Measurements from ENCODE around the gene PDCD1LG2. TPM values are rescaled to one million over a fixed set of nuclear protein-coding genes. Genes with fewer than 3 reads are reported as not detected.

PDCD1LG2 gene
- total RNA-seq, 2 donors from 2014 or later = 1.4 TPM; not detected in 1

DNA sequence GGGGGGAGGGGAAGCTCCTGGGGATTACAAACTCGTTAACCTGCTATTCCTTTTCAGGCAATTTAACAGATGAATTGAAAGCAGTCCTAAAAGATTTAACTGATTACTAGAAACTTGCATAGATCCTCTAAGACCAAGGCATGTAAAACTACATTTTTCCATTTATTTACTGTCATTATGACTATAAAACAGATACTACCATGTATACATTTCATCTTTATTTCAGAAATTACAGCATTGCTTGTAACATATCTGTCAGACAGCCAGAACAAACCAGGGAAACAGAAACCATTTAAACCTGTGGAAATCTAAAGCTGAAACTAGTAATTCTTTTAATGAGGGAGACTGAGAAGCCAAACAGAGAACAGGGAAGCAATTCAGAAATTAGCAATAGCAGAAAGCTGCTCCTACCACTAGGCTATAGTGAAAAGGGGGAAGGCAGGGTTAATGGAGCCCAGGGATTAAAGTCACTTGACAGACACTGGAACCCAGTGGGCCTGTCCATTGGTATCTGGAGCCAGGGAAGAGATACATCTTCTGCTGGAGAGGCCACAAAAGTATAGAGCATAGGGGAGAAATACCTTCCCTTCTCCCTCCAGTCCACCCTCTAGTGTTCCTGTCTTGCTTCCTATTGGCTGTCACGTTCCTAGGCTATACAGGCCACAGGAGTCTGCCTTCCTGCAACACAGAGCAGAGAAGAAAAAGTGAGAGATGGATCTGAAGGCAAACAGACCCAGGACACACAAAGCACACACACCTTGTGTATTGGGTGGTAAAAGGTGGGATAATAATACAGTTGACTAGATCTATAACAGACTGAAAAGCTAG is 33.8 kb downstream of the PDCD1LG2 start:
- no peak overlapping the region for H3K27ac ChIP-seq
- H3K36me3 ChIP-seq = no peaks in the 10 kb centered on the region
- H3K4me1 ChIP-seq (replicated peaks) = no peaks in the 10 kb centered on the region
- DNase-seq (ENCODE audit: low spot score) = no peak
- H3K9me3 ChIP-seq = no peaks in the 10 kb centered on the region
- no peak for TF ChIP-seq POLR2A (IDR thresholded peaks at IDR 0.05)
- TF ChIP-seq, protein P1, sequence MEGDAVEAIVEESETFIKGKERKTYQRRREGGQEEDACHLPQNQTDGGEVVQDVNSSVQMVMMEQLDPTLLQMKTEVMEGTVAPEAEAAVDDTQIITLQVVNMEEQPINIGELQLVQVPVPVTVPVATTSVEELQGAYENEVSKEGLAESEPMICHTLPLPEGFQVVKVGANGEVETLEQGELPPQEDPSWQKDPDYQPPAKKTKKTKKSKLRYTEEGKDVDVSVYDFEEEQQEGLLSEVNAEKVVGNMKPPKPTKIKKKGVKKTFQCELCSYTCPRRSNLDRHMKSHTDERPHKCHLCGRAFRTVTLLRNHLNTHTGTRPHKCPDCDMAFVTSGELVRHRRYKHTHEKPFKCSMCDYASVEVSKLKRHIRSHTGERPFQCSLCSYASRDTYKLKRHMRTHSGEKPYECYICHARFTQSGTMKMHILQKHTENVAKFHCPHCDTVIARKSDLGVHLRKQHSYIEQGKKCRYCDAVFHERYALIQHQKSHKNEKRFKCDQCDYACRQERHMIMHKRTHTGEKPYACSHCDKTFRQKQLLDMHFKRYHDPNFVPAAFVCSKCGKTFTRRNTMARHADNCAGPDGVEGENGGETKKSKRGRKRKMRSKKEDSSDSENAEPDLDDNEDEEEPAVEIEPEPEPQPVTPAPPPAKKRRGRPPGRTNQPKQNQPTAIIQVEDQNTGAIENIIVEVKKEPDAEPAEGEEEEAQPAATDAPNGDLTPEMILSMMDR (IDR thresholded peaks at IDR 0.05) = no peak
- no peak for TF ChIP-seq POLR2AphosphoS5 (IDR thresholded peaks at IDR 0.05)
- no peak overlapping the region for H3K4me3 ChIP-seq
- intact Hi-C loops (cut with DNase I) = no loop called here
- no peaks in the 10 kb centered on the region for H3K27me3 ChIP-seq (replicated peaks; ENCODE audit: insufficient read depth)
- 38% methylated on average over 2 of the region's 2 CpGs for WGBS

DNA sequence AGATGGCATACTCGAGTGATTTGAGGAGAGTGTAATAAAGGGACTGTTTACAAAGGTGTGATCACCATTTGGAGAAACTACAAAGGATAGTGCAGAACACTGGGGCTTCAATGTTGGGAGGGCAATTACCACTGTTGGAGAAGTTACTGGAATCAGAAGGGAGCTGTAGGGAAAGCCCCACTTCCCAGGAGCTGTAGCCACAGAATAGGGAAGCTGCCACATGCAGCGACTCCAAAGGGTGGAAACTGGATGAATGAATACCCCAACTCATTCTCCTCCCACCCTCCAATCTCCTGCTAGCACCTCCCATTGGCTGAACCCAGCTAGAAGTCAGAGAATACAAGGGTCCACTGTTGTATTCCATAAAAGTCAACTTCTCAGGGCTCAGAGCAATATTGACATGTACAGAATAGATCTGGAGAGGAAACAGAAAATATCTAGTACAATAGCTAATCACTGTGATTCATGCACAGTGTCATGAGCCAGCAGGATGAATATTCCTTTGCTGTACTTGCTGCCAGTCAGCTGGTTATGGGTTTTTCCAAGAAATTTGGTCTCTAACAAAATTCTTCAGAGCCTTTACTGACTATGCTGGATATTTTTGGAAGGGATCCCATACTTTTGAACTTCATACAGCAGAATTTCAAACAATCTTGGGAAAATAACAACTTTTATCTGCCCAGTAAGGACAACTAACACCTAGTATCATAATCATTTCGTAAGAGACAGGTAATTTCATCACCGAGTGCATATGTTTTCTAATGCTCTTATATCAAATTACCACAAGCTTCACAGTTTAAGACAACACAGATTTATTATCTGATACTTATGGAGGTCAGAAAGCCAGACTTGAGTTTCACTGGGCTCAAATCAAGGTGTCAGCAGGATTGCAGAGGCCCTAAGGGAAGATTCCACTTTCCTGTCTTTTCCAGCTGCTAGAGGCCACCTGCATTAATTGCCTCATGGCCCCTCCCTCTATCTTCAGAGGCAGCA is 39.6 kb downstream of the PDCD1LG2 start:
- Histone ChIP-seq H3K27me3 (replicated peaks; ENCODE audit: insufficient read depth) (no peaks in the 10 kb centered on the region), H3K9me3 (no peaks in the 10 kb centered on the region), H3K4me1 (replicated peaks) (no peaks in the 10 kb centered on the region), H3K27ac (no peak overlapping the region), H3K4me3 (no peak overlapping the region), H3K36me3 (no peaks in the 10 kb centered on the region)
- 47% methylated on average over 4 of the region's 4 CpGs for WGBS
- no peak for TF ChIP-seq POLR2AphosphoS5 (IDR thresholded peaks at IDR 0.05)
- no peak for TF ChIP-seq POLR2A (IDR thresholded peaks at IDR 0.05)
- TF ChIP-seq, protein P1 (IDR thresholded peaks at IDR 0.05) = no peak
- DNase-seq (ENCODE audit: low spot score) = no peak
- intact Hi-C loops (cut with DNase I) = no loop called here

DNA sequence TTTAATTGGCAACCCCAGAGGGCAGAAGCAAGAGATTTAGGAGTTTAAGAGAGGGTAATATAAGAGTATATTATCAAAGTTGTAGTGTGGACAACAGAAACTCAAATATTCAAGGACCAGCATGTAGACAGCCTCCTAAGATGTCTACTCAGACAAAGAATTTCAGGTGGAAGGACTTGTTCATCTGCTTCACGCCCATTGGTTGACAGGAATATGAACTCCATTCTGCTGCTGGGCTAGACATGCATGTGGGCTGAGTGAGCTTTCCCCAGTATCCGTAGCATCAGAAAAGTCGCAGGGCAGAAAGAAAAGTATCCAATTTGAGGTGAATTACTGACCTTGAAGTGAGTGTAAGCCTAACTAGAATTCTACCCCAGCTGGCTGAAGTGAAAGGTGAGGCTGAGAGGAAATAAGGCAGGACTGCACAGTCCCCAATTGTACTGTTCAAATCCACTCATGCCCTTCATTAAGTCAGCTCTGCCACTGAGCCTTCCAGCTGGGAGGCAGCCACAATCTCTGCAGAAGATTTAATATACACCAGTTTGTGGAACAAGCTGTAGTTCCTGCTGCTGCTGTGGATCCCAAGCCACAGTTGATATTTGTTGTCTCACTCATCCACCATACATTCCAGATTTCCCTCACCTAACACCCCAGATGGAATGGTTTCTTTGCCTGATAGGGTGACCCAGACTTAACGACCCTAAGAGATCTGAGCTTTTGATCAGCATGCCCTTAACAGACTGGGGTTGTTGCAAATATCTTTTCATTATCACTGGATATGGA is 41.2 kb downstream of the PDCD1LG2 start:
- no peak for DNase-seq (ENCODE audit: low spot score)
- Histone ChIP-seq H3K36me3 (no peaks in the 10 kb centered on the region), H3K4me1 (replicated peaks) (no peaks in the 10 kb centered on the region), H3K4me3 (no peak overlapping the region), H3K27me3 (replicated peaks; ENCODE audit: insufficient read depth) (no peaks in the 10 kb centered on the region), H3K27ac (no peak overlapping the region), H3K9me3 (no peaks in the 10 kb centered on the region)
- WGBS = 80% methylated on average over 4 of the region's 4 CpGs
- intact Hi-C loops (cut with DNase I) = no loop called here
- TF ChIP-seq POLR2AphosphoS5 (IDR thresholded peaks at IDR 0.05) (no peak), POLR2A (IDR thresholded peaks at IDR 0.05) (no peak)
- TF ChIP-seq, protein P1 (IDR thresholded peaks at IDR 0.05) = no peak

DNA sequence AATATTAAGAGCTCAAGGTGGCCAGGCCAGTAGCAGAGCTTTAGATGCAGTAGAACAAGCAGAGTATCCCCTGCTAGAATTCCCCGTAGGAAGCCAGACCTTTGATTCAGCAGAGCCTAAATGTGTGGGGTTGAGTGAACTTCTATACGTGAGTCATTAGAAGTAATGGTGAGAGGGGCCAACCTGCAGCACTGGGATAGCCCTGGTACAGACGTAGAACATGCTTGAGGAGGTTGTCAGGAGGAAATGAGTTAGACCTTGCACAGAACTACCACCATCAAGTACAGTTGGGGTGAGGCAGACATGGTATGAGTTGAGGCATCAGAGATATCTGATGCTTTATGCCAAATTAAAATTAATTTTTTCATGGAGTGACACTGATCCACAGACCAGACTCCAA is 42.0 kb downstream of the PDCD1LG2 start:
- no peak for DNase-seq (ENCODE audit: low spot score)
- H3K9me3 ChIP-seq = no peaks in the 10 kb centered on the region
- H3K4me1 ChIP-seq (replicated peaks) = no peaks in the 10 kb centered on the region
- H3K4me3 ChIP-seq = no peak overlapping the region
- intact Hi-C loops (cut with DNase I) = no loop called here
- TF ChIP-seq, protein P1 (IDR thresholded peaks at IDR 0.05) = no peak
- no peak for TF ChIP-seq POLR2A (IDR thresholded peaks at IDR 0.05)
- TF ChIP-seq POLR2AphosphoS5 (IDR thresholded peaks at IDR 0.05) = no peak
- WGBS = 83% methylated on average over 3 of the region's 3 CpGs
- H3K27me3 ChIP-seq (replicated peaks; ENCODE audit: insufficient read depth) = no peaks in the 10 kb centered on the region
- no peaks in the 10 kb centered on the region for H3K36me3 ChIP-seq
- no peak overlapping the region for H3K27ac ChIP-seq
